Tibial nerve (tissue), 4 donors: ENCODE results near the gene CARMIL1.

Experiments
- CTCF ChIP-seq, 5 experiments: fragments of 200-600 bp in 3 of 5; fragments of 450-650 bp in 2 of 5; sonication (generic) in 3 of 5; IDR thresholded peaks; one replicate each; pipeline ENCODE4 v1.5.1; 2016 to 2019; ENCODE audit warnings: antibody characterized with exemption in 5 of 5, mild to moderate bottlenecking in 3 of 5, moderate library complexity in 2 of 5
- EP300 ChIP-seq, 2 donors: sonication (generic); formaldehyde crosslinking; IDR thresholded peaks; one replicate each; pipeline ENCODE4 v1.6.1; 2017; ENCODE audit warnings: antibody characterized with exemption in 2 of 2, mild to moderate bottlenecking in 1 of 2
- POLR2A ChIP-seq, 2 donors: fragments of 450-650 bp; IDR thresholded peaks; one replicate each; pipeline ENCODE4 v1.6.1; 2017; ENCODE audit warnings: antibody characterized with exemption in 2 of 2, mild to moderate bottlenecking in 2 of 2, moderate library complexity in 2 of 2

- TF ChIP-seq CTCF (IDR thresholded peaks at IDR 0.05) (no peak), EP300 (IDR thresholded peaks at IDR 0.05) (no peak), POLR2A (IDR thresholded peaks at IDR 0.05) (no peak)
Observed at GRCh38 chr6:25606151-25606550, 327.0 kb downstream of the CARMIL1 start.
